Stimulated activated CD4-positive, alpha-beta T cell treated with anti-CD3 and anti-CD28 coated beads, Interleukin-1b, Interleukin-23, amount 100 ng/mL, for 48 hours (primary cell): ENCODE measurements around the gene DEPDC1.
"Not testable (repeated sequence)": the region's sequence is repeated elsewhere in the genome, so short reads cannot be mapped to it uniquely, and the experiment has no call there.

Experiments used
- DNase-seq: peaks from one replicate; pipeline ENCODE4 v3.0.0-alpha.2; 2020

Gene DEPDC1

DNA sequence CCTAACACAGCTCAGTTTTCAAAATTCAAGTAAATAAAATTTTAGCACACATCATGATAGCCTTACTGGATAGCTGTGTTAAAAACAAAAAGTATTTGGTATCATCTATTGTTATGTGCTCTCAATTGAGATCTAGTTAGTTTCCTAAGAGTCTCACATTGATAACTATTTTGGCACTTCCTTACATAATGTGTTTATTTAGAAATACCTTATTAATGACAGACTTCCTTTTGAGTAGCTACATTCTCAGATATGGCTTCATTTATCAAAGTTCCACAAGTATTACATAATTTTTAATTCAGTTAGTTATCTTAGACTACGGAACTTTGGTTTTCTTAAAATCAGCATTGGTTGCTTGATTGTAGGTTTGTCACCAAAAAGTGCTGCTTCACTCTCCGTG, 20.3 kb downstream of the DEPDC1 start:
- not testable (repeated sequence) for DNase-seq

DNA sequence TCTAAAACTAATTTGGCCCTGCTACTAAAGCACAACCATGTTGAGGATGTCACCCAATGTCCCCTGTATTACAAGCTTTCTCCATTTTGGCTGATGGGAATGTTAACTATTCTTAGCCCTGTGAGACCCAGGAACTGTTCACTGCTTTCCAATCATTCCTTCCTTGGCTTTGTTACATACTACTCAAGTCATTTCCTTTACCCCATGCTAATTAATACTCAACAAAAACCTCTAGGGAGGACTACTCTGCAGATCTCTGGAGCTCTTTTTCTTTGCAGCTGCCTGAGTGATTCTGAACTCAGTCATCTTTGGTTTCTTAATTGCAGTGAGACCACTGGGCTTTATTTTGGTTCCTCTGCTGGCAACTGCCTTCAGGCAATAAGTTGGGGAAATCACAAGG, 23.8 kb downstream of the DEPDC1 start:
- no peak for DNase-seq

DNA sequence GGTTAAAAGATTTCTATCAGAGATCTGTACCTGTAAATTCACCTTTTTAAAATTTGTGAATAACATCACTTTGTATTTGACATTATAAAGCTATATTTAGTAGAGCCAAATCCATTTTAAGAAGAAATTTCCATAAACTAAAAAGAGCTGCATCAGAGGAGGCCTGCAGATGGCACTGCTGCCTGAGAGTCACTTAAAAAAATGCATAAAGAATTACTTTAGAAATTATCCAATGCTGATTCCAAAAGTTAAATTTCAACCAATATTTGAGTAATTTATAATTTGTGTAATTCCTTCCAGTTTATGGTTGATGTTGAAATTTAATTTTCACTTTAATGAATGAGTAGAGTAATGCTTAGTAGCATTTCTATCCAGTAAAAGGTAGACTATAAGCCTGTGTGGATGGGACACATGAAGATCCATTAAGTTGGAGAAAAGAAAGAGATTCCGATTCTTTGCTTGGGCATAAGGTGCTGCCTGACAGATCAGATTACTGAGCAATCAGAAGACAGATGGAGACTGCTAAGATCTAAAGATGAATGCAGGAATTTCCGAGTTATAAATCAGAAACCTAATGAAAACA, 26.4 kb downstream of the DEPDC1 start:
- no peak for DNase-seq

DNA sequence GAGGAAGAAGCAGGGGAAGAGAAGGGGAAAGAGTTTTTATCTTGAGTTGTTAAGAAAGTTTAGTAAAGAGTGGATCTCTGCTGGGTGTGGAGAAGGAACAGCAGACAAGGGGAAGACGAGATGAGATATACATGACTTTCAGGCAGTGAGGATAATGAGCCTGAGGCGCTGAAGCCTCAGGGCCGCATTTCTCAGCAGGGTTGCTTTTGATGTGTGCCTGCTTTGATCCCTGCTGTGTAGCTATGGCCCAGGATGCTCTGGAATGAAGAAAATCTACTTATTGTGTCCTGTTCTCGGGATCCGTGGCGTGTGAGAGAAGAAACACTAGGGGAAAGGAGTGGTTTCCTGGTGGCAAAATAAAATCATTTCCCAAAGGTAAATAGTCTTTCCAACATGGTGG, 32.0 kb downstream of the DEPDC1 start:
- no peak for DNase-seq

DNA sequence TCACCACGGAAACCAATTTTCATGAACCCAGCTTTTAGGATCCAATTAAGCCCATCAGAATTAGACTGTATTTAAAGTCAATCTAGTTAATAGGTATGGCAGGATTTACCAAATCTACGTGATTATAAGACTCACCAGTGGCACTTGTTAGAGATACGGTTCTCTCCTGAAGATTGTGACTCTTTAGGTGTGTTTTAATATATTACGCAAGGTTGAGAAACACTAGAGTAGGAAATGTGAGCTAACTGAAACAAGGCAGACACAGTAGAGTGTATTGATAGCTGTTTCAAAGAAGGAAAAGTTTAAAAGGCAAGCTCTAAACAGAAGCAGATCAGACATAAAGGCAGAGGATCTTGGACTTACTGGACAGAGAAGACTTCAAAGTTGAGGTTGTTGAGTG, 35.9 kb downstream of the DEPDC1 start:
- DNase-seq: no peak

DNA sequence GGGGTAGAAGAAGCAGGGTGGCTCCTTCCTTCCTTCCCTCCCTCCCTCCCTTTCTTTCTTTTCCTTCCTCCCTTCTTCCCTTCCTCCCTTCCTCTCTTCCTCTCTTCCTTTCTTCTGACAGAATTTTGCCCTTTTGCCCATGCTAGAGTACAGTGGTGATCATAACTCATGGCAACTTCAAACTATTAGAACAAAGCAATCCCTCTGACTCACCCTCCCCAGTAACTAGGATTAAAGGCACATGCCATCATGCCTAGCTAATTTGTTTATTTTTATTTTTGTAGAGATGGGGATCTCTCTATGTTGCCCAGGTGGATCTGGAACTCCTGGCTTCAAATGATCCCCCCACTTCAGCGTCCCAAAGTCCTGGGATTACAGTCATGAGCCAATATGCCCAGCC, 37.1 kb downstream of the DEPDC1 start:
- DNase-seq: no peak

DNA sequence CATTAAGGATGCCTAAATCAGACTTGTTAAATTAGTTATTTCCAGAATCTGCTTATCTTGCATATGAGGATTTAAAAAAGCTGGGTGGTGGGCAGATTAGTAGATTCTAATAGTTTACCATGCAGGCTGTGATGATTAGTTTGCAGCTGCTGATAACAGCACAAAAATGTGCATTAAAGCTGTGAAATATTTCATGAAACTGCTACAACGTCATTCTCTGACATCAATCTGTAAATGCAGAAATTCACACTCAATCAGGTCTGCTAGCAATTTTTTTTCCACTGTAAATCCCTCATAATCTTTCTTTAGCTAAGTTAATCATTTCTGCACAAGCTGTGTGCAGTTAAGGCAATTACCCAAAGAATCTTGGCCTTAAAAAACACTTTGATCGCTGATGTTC, 37.8 kb downstream of the DEPDC1 start:
- no peak for DNase-seq

DNA sequence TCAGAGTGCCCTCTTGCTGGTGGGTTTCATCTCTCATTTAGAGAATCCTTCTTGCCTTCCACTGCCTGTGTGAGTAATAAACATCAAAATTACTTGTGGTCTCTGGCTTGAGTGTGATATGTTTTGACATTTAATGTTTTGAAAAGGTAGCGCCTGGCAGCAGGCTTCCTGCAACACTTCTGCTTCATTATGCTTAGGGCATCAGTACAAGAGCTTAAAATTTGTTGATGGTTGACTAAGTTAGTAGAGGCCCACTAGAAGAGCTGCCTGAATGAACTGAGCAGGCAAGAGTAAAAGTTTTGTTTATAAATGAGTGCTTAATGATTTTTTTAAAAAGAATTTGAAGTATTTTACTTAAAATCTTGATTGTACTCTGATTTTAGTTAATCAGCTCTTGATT, 40.7 kb downstream of the DEPDC1 start:
- DNase-seq: no peak

DNA sequence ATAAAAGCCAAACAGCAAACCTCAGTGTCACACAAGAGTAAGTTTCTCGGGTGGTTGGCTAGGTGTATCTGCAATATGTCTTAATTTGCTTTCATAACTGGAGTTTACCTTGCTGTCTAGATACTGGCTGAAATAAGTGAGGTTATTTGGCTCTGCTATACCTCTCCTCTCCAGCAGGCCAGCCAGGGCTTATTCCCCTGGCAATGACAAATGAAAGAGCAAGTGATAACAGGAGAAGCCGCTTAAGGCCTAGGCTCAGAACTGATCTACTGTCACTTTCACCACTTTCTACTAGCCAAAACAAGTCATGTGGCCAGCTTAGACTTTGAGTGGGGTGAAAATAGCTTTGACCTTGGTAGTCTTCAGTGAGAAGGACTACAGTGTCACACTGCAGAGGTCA, 42.3 kb downstream of the DEPDC1 start:
- no peak for DNase-seq

DNA sequence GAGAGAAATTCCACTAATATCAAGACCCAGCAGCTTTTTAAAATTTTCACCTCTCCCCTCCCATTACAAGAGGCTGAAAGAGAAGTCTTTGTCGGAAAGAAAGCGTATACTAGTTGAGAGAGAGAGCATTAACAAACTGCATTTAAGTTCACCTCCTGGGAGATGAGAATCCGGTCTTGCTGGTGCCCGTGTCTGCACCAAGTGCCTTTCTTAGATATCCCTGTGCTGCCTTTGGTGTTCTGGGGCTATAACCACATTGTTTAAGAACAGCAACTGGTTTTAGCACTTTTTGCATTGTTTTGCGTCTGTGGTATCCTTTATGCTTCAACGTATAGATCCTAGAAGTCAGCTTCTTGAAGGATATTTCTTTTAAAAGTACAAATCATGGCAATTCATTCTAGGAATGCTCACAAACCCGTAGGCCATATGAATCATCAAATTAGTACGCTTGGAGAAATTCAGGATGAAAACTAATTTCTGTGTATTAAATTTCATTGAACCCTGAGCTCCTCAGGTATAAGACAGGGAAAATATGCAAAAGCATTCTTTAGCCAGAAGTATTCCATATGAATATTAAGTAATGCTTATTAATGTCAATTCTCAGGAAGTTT, 43.7 kb downstream of the DEPDC1 start:
- DNase-seq: no peak

DNA sequence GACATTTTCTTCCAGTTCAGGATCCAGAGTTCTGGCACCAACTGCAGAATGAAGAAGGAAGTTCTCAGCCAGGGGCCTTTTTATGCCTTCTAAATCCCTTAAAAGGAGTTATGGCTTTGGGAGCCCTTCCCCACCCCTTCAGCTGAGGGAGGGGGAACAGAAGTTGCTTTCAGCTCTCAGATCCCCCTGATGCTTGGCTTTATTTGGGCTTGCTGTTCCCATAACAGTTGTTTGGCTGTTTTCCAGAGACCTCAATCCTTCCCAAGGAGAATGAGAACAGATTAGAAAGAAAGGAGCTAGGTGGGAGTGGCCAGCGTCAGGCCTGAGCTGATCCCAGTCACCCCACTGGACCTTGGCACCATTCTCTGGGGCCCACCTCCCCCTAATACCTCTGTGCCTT, 47.0 kb downstream of the DEPDC1 start, which contains the start of gene RPE65:
RPE65 (minus strand) TSS at position 54 of the 400 bp plus-strand sequence; CDS start at position 5, 49 bp downstream.
- no peak for DNase-seq

DNA sequence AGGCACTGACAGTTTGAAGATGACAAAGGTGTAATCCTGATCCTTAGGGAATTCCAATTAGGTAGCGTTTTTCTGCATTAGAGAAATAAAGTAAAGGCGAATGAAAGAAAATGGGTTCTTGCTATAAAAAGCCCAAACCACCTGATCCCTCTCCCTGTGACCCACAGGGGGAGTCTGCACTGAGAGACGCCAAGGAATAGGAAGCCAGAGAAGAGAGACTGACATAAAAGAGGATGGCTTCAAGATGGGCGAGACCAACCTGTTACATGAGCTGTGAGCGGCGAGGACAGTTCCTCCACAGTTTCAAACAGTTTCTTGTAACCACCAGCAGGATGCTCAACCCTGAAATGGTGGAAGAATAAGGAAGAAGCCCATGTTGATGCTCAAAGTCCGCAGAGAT, 48.5 kb downstream of the DEPDC1 start:
- DNase-seq: no peak

DNA sequence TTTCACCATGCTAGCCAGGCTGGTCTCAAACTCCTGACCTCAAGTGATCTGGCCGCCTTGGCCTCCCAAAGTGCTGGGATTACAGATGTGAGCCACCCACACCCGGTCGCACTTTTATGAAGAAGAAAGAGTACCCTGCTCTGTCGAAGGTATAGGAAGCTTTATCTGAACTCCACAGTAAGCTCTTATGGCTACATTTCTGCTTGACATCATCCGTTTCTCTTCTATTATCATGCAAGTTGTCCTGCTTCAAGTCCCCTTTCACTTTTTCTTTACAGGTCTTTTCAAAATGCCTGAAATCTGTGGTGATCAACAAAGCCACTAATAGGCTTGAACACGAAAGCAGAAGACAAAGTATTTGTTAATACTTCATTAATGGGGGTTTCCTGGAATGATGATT, 51.2 kb downstream of the DEPDC1 start:
- DNase-seq: no peak

DNA sequence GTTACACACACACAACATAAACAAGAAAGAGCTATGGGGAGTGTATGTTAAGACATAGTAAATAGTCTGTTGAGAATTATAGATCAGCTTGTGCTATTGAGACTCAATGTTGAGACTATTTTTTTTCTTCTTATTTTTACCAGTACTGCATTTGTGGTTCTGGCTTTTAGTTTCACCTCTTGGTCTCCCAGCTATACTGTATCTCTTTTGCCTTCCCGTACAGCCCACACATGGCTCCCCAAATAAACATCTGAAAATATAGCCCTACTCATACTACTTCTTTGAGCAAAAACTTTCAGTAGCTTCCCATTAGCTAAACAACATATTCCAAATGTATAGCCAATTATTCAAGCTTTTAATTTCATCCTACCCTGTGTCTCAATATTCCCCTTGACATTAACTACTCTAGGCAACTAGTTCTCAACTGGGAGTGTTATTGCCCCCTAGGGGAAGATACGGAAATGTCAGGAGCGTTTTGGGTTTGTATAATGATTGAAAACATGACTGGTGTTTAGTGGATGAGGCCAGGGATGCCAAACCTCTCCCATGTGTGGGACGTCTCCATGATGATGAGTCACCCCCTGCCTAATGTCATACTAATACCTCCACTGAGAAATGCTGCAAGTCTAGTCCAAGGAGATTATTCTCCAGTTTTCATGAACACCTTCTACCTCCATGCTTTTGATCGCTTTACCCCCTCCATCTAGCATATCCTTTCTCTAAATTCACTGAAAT, 53.9 kb downstream of the DEPDC1 start:
- peak; percentile 3 for DNase-seq

DNA sequence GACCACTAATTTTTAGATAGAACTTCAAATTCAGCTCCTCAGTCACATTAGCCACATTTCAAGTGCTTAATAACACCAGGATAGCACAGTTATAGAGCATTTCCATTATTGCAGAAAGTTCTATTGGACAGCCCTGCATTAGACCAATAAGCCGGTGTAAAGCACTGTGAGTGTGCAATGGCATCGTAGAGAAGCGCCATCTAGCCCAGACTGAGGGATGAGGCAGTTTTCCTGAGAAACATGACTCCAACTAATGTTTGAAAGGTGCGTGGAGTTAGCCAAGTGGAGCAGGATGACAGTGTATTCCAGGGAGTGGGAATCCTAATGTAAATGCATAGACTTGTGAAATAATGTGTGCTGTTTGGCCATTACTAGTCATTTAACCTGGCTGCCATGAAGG, 54.9 kb downstream of the DEPDC1 start:
- no peak for DNase-seq

DNA sequence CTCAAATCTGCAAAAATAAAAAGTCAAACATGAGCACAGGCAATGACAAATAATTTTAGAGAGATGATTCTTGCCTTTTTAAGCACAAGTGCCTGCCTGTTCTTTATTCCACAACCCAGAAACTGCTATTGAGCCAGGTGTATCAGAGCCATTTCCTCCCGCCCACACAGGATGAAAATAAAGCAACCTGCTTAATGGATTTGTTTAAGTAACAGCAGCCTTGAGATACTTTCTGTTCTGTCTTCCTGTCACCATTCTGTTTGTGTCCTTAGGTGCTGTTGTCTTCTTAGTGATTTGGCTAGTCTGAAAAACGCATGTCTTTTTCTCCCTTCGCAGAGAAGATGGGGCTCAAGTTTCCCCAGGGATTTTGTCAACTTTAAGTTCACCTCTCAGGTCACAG, 58.6 kb downstream of the DEPDC1 start:
- DNase-seq: no peak

DNA sequence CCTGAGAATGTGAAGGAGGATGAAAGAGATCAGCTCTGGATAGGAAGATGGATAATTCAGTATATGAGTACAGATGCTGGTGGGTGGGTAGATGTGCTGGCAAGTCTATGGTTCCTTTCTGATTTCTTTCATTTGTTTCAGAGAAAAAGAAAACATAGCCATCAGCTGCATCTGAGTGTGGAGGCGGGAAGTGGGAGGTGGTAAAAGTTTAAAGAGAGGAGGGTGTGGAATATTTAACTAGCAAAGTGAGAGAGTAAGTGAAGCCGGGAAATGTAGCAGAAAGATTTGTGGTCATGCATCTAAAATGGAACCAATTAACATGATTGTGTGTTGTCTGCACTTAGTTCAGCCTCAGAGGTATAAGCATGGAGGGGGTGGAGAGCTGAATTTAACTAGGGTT, 63.5 kb downstream of the DEPDC1 start:
- DNase-seq: no peak

DNA sequence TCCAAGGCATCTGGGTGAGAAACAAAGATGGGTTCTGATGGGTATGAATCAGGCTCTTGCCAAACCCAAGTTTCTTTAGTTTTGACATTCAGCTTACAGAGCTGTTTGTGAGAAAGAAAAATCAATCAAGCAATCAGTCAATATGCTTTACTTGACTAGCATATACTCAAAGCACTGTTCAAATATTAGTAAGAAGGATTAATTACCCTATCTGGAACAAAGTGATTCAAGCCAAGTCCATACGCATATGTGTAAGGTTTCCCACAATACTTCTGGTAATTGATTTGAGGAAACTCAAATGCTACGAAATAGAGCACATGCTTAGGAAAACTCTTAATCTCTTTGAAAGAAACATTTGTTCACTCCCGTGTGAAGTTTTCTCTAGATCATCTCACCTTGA, 65.8 kb downstream of the DEPDC1 start:
- DNase-seq: no peak

DNA sequence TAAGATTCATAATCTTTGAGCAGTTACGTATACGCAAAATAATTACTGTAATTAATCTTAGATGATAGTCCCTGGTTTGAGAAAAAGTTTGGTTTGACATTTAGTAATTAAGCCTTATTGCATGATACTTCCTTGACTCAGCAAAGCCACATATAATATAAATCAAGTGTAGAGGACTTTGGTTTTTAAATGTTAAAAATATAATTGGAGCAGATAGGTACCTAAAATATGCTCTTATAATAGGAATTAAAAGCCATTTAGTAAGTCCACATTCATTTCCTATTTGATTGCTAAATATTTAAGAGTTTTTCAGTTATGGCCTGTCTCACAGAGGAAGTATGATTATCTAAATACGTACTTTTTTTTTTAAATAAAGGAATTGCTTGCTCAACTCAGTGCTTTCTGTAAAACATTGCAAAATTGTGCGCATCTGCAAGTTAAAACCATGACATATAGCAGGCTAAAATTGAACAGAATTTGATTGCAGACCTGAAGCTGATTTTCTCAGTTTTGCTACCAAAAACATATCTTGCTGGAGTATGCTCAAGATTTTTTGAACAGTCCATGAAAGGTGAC, 67.6 kb downstream of the DEPDC1 start:
- no peak for DNase-seq

DNA sequence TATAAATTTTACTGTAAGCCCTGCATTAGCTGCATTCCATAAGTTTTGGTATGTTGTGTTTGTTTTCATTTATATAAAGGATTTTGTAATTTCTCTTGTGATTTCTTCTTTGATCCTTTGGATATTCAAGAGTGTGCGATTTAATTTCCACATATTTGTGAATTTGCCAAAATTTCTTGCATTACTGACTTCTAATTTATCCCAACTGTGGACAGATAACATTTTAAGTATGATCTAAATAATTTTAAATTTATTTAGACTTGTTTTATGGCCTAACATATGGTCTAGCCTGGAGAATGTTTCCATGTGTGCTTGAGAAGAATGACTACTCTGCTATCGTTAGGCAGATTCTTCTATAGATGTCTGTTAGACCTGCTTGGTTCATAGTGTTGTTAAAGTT, 70.3 kb downstream of the DEPDC1 start:
- no peak for DNase-seq
